Spleen (tissue), 11 donors: Measurements from ENCODE around the gene MRPS22. TPM values are rescaled to one million over a fixed set of nuclear protein-coding genes. Genes with fewer than 3 reads are reported as not detected.
"Not testable (repeated sequence)": the region's sequence is repeated elsewhere in the genome, so short reads cannot be mapped to it uniquely, and the experiment has no call there.

Experiments used
- DNase-seq: peaks from one replicate; pipeline ENCODE4 v3.0.0-alpha.2; 2020
- H3K27ac ChIP-seq, 8 donors: fragments of 200-600 bp; sonication (generic) in 7 of 8; 1 replicate in 4 of 8; 2 replicates in 4 of 8; pipeline versions ENCODE4 v1.5.0 to v1.8.0; 2016 to 2021; ENCODE audit warnings: inconsistent platforms in 4 of 8, mild to moderate bottlenecking in 4 of 8, moderate library complexity in 1 of 8
- H3K27me3 ChIP-seq, 7 donors: fragments of 200-600 bp; sonication (generic) in 6 of 7; replicated peaks in 1 of 7; 1 replicate in 4 of 7; 2 replicates in 3 of 7; pipeline versions ENCODE4 v1.5.0 to v1.8.0; 2016 to 2021; ENCODE audit warnings: inconsistent platforms in 3 of 7, mild to moderate bottlenecking in 1 of 7
- H3K36me3 ChIP-seq, 6 donors: fragments of 200-600 bp; sonication (generic) in 5 of 6; 1 replicate in 4 of 6; 2 replicates in 2 of 6; pipeline versions ENCODE4 v1.5.0 to v1.8.0; 2016 to 2021; ENCODE audit warnings: inconsistent platforms in 2 of 6
- H3K4me1 ChIP-seq, 6 donors: fragments of 200-600 bp; sonication (generic) in 5 of 6; 1 replicate in 3 of 6; 2 replicates in 3 of 6; pipeline versions ENCODE4 v1.5.0 to v1.8.0; 2016 to 2021; ENCODE audit warnings: inconsistent platforms in 3 of 6
- H3K4me3 ChIP-seq, 8 donors: fragments of 200-600 bp; sonication (generic) in 7 of 8; 1 replicate in 4 of 8; 2 replicates in 4 of 8; pipeline versions ENCODE4 v1.5.0 to v1.8.0; 2016 to 2021; ENCODE audit warnings: inconsistent platforms in 4 of 8, mild to moderate bottlenecking in 4 of 8, moderate library complexity in 2 of 8
- H3K9me3 ChIP-seq, 8 donors: fragments of 200-600 bp; sonication (generic) in 7 of 8; 1 replicate in 4 of 8; 2 replicates in 4 of 8; pipeline versions ENCODE4 v1.5.0 to v1.8.0; 2016 to 2021; ENCODE audit warnings: inconsistent platforms in 4 of 8
- POLR2A ChIP-seq, 3 donors: fragments of 450-650 bp; IDR thresholded peaks; one replicate each; pipeline ENCODE4 v1.5.1; 2017; ENCODE audit warnings: antibody characterized with exemption in 3 of 3, mild to moderate bottlenecking in 1 of 3
- POLR2AphosphoS5 ChIP-seq, 3 donors: sonication (generic); formaldehyde crosslinking; IDR thresholded peaks; one replicate each; pipeline ENCODE4 v1.5.1; 2017; ENCODE audit warnings: antibody characterized with exemption in 3 of 3
- WGBS, 5 donors: extraction: QIAGEN DNeasy Blood & Tissue Kit in 3 of 5; methylation state at CpG; one replicate each; pipeline versions ENCODE4 v1.1.5 to v1.1.7; 2013 to 2018; 5-methylcytosine and 5-hydroxymethylcytosine counted together
- intact Hi-C: fragments of 100-400 bp; cut with DNase I; formaldehyde crosslinking; loops from one replicate; pipeline ENCODE4 v1.15.0; 2023; ENCODE audit warnings: low total_unique reads
- polyA plus RNA-seq, 3 donors: library from polyadenylated mRNA; stranded (reverse); fragments of 200-250 nt; gene quantifications; one replicate each; pipeline ENCODE4 v1.2.1, GENCODE V29; 2013
- total RNA-seq, 7 donors: library from RNA; depleted of rRNA in 3 of 7; stranded (reverse); fragments of >200 nt in 3 of 7; fragmentation: NEBNext Ultra II Directional in 4 of 7; extraction: Animal tissue kit (Norgen Biotek cat#: 25700) in 4 of 7; gene quantifications; one replicate each; pipeline versions ENCODE4 v1.1.0 to v1.2.1, GENCODE V29; 2016 to 2021
- TF ChIP-seq, protein P1 (sequence below), 11 experiments: fragments of 200-600 bp in 7 of 11; fragments of 450-650 bp in 4 of 11; sonication (generic) in 4 of 11; IDR thresholded peaks in 8 of 11; conservative IDR thresholded peaks in 3 of 11; 1 replicate in 7 of 11; 2 replicates in 4 of 11; pipeline versions ENCODE4 v1.4.0 to v1.8.0; 2016 to 2021; ENCODE audit warnings: antibody characterized with exemption in 11 of 11, inconsistent platforms in 4 of 11, mild to moderate bottlenecking in 1 of 11
- donor health status: healthy with polysubstance abuse.
- donor health status: DM: no; HTN: no; CAD: no; lungs with moderate emphysema.
- donor health status: DM: no; HTN: no; CAD: no.
- donor health status: Bipolar disorder and iron deficiency.
- donor health status: healthy.
- donor health status: DM: no; HTN: no; CAD: no.
- donor health status: DM: yes; HTN: yes; CAD: no.

Gene MRPS22
- total and polyA plus RNA-seq, 10 donors, result 24.8 to 53.2 (median 30.9) TPM

DNA sequence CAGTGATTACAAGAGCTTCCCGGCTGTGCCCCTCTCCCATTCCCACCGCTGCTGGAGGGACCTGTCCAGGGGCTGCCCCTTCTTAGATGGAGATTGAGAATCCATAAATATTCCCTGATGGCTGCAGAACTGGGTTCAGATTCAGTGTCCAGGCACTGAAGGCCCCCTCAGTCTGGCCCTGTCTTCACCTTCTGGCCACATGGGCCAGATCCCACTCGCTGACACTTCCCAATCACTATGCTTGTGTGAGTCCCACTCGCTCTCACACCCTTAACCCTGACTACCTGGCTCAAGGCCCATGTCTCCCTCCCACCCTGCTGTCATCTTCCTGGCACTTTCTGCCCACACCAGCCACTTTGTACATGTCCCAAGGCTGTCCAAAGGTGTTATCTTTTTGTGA lies 15.5 kb upstream of the MRPS22 start:
- Histone ChIP-seq H3K27me3 (peaks cover 0 to 32% (median 13%) of the 10 kb centered on the region in 7 donors), H3K27ac (no peak overlapping the region), H3K9me3 (no peaks in the 10 kb centered on the region), H3K36me3 (no peaks in the 10 kb centered on the region), H3K4me3 (no peak overlapping the region), H3K4me1 (peaks cover 6 to 12% (median 9%) of the 10 kb centered on the region in 6 donors)
- 81 to 96% (median 89%) methylated on average over 3 to 4 of the region's 4 CpGs for WGBS, 5 donors
- no peak for DNase-seq
- intact Hi-C loops, result loop anchor here (5.0 to 10.0 kb wide), 2 partner anchors 216 to 404 kb away; no protein-coding TSS in a partner anchor
- TF ChIP-seq POLR2A (IDR thresholded peaks at IDR 0.05) (no peak), POLR2AphosphoS5 (IDR thresholded peaks at IDR 0.05) (no peak)
- TF ChIP-seq, protein P1, sequence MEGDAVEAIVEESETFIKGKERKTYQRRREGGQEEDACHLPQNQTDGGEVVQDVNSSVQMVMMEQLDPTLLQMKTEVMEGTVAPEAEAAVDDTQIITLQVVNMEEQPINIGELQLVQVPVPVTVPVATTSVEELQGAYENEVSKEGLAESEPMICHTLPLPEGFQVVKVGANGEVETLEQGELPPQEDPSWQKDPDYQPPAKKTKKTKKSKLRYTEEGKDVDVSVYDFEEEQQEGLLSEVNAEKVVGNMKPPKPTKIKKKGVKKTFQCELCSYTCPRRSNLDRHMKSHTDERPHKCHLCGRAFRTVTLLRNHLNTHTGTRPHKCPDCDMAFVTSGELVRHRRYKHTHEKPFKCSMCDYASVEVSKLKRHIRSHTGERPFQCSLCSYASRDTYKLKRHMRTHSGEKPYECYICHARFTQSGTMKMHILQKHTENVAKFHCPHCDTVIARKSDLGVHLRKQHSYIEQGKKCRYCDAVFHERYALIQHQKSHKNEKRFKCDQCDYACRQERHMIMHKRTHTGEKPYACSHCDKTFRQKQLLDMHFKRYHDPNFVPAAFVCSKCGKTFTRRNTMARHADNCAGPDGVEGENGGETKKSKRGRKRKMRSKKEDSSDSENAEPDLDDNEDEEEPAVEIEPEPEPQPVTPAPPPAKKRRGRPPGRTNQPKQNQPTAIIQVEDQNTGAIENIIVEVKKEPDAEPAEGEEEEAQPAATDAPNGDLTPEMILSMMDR (IDR thresholded peaks at IDR 0.05 in 8 of 11, conservative IDR thresholded peaks at IDR 0.05 in 3 of 11), result no peak

DNA sequence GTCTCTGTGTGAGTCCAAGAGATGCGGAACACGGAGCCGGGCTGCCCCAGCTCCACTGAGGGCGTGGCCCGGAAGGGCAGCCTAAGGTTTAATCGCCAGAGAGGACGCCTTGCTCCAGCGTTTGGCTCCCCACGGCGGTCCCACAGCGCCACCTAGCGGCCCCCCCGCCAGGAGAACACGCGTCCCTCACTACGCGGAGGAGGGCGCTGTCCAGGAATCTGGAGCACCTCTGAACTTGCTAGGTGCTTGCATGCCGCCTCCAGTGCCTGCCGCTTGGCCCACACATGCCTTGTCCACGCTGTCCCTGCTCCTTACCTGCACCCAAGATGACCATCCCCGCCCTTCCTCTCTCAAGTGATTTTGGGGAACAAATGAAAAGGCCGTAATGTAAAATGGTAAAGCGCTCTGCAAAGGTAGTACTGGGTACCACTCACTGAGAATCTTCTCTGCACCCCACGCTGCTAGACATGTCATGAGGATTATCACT lies 14.4 kb upstream of the MRPS22 start:
- no peaks in the 10 kb centered on the region for H3K9me3 ChIP-seq
- intact Hi-C loops, result loop anchor here (5.0 to 10.0 kb wide), 2 partner anchors 217 to 405 kb away; no protein-coding TSS in a partner anchor
- H3K4me1 ChIP-seq, result peaks cover 6 to 12% (median 9%) of the 10 kb centered on the region in 6 donors
- no peak overlapping the region for H3K27ac ChIP-seq
- H3K4me3 ChIP-seq, result peak overlapping the region in 4 of 8 donors; percentile 7 to 58 (median 12)
- TF ChIP-seq POLR2AphosphoS5 (IDR thresholded peaks at IDR 0.05), result peak in 2 of 3 donors; percentile 55 to 72
- TF ChIP-seq POLR2A (IDR thresholded peaks at IDR 0.05), result no peak
- TF ChIP-seq, protein P1 (IDR thresholded peaks at IDR 0.05 in 8 of 11, conservative IDR thresholded peaks at IDR 0.05 in 3 of 11), result peak; percentile 86 to 98 (median 94)
- no peaks in the 10 kb centered on the region for H3K36me3 ChIP-seq
- H3K27me3 ChIP-seq, result peaks cover 0 to 32% (median 13%) of the 10 kb centered on the region in 7 donors
- peak; percentile 97 for DNase-seq
- WGBS, 5 donors, result 8 to 15% (median 10%) methylated on average over 21 to 25 of the region's 25 CpGs

DNA sequence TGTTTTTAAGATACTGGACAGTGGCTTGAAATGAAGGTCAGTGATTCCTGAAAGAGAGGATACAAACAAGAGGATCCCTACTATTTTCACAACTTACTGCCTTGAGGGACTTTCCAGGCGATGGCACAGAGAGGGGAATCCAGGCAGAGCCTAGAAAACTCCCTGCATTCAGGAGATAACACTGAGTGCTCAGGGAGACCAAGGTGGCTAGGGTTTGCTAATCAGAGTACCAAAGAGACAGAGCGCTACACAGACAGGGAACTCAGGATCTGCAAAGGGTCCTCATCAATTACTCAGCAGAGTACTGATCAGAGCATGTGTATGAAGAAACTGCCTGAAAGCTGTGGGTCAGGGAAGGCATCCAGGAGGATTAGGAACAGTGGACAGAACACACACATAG lies 11.7 kb upstream of the MRPS22 start:
- no peak for DNase-seq
- Histone ChIP-seq H3K9me3 (no peaks in the 10 kb centered on the region), H3K4me1 (peaks cover 6 to 12% (median 9%) of the 10 kb centered on the region in 6 donors), H3K4me3 (no peak overlapping the region), H3K27ac (no peak overlapping the region), H3K27me3 (peaks cover 0 to 32% (median 13%) of the 10 kb centered on the region in 7 donors), H3K36me3 (no peaks in the 10 kb centered on the region)
- TF ChIP-seq POLR2AphosphoS5 (IDR thresholded peaks at IDR 0.05) (no peak), POLR2A (IDR thresholded peaks at IDR 0.05) (no peak)
- TF ChIP-seq, protein P1 (IDR thresholded peaks at IDR 0.05 in 8 of 11, conservative IDR thresholded peaks at IDR 0.05 in 3 of 11), result no peak
- intact Hi-C loops, result no loop called here
- 71 to 80% (median 78%) methylated on average over 2 of the region's 2 CpGs for WGBS, 5 donors

DNA sequence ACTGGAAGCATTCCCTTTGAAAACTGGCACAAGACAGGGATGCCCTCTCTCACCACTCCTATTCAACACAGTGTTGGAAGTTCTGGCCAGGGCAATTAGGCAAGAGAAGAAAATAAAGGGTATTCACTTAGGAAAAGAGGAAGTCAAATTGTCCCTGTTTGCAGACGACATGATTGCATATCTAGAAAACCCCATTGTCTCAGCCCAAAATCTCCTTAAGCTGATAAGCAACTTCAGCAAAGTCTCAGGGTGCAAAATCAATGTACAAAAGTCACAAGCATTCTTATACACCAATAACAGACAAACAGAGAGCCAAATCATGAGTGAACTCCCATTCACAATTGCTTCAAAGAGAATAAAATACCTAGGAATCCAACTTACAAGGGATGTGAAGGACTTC lies 9.1 kb upstream of the MRPS22 start:
- H3K36me3 ChIP-seq, H3K4me3 ChIP-seq, intact Hi-C loops, H3K27ac ChIP-seq, H3K9me3 ChIP-seq, H3K4me1 ChIP-seq, DNase-seq: not testable (repeated sequence)
- WGBS, 5 donors, result 13 to 43% (median 23%) methylated on average over 1 of the region's 1 CpG
- H3K27me3 ChIP-seq, result peaks cover 0 to 30% (median 11%) of the 10 kb centered on the region in 7 donors
